GM18520 (cell line): Measurements from ENCODE around the gene PLEKHS1.
"Not testable (repeated sequence)": the region's sequence is repeated elsewhere in the genome, so short reads cannot be mapped to it uniquely, and the experiment has no call there.

Source experiments
- ATAC-seq: cut with Tn5 transposase; IDR thresholded peaks from one replicate; pipeline ENCODE4 v1.9.1; 2021; ENCODE audit not compliant: unreplicated experiment

The PLEKHS1 gene

DNA sequence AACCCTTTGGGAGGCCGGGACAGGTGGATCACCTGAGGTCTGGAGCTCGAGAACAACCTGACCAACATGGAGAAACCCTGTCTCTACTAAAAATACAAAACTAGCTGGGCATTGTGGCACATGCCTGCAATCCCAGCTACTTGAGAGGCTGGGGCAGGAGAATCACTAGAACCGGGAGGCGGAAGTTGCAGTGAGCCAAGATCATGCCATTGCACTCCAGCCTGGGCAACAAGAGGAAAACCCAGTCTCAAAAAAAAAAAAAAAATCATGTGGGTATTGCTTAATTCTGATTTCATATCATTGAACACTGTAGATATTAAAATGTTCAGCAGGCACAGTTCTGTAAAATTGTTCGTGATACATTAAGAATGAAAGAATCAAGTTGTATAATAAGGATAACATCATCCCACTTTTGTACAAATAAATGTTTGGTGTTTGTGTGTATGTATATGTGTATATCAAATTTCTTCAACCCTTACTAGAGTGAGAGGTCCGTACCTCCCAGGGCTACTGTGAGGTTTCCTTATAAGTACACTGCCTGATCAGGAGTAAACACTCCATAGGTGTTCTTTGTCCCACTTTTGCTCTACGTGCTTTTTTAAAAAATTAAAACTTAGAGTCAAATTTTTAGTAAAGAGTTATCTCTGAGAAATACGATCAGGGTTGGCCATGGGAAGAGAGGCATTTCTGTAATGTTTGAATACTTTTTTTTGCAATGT lies 31.7 kb downstream of the PLEKHS1 start:
- no peak for ATAC-seq

GRCh38 chr10:113788604-113789083 lies 37.2 kb downstream of the PLEKHS1 start:
- ATAC-seq = peak; percentile 81

- ATAC-seq = no peak
Measured at GRCh38 chr10:113791691-113792090, 40.2 kb downstream of the PLEKHS1 start.

DNA sequence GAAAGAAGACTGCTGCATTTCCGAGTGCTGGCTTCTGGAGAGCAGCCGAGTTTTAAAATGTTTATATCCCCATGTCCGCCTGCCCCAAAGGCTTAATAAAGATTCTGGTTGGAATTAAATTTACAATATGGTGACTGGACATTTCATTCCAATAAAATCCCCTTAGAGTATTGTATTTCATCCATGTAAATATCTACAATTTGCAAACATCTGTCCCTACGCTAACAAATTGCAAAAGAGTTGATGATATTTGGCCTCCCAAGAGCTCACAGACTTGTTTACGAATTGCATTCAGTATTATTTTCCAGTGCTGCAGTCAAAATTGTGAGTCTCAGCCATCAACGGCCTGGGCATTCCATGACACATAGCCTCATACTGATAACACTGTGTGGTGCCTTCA lies 50.1 kb downstream of the PLEKHS1 start:
- ATAC-seq = no peak

GRCh38 chr10:113802997-113803396 lies 51.5 kb downstream of the PLEKHS1 start:
- ATAC-seq = no peak

DNA sequence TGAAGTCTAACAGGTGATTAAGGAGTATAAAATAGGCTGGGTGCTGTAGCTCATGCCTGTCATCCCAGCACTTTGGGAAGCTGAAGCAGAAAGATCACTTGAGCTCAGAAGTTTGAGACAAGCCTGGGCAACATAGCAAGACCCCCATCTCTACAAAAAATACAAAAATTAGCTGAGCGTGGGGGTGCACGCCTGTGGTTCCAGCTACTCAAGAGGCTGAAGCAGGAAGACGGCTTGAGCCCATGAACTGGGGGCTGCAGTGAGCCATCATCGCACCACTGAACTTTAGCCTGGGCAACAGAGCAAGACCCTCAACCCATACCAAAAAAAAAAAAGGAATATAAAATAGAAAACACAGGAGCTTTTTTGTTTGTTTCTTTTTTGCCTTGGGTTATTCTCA lies 55.0 kb downstream of the PLEKHS1 start:
- ATAC-seq = no peak

GRCh38 chr10:113808168-113808567 lies 56.7 kb downstream of the PLEKHS1 start:
- no peak for ATAC-seq

GRCh38 chr10:113814700-113815099 lies 63.2 kb downstream of the PLEKHS1 start:
- ATAC-seq = not testable (repeated sequence)

- no peak for ATAC-seq
Measured at GRCh38 chr10:113819989-113820388, 68.5 kb downstream of the PLEKHS1 start.

- no peak for ATAC-seq
Measured at GRCh38 chr10:113820507-113820906, 69.0 kb downstream of the PLEKHS1 start.

GRCh38 chr10:113821306-113821705 lies 69.8 kb downstream of the PLEKHS1 start:
- not testable (repeated sequence) for ATAC-seq

GRCh38 chr10:113822174-113822573 lies 70.7 kb downstream of the PLEKHS1 start:
- ATAC-seq = no peak

DNA sequence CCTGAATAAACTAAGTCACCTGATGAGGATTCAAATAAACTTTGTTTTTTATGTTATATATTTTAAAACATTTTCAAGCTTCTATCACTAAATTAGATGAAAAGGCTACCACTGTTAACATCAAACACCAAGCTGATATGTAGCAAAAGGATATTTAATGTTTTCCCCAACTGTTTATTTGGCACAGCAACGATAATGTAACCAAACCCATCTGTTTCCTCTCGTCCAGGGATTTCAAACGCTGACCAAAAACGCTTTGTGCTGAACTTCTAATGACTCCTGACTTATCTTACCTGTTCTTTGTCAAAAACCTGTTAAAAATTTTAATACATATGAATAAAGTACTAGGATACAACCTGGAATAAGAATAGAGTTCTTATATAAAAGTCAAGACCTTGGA lies 71.9 kb downstream of the PLEKHS1 start:
- no peak for ATAC-seq

DNA sequence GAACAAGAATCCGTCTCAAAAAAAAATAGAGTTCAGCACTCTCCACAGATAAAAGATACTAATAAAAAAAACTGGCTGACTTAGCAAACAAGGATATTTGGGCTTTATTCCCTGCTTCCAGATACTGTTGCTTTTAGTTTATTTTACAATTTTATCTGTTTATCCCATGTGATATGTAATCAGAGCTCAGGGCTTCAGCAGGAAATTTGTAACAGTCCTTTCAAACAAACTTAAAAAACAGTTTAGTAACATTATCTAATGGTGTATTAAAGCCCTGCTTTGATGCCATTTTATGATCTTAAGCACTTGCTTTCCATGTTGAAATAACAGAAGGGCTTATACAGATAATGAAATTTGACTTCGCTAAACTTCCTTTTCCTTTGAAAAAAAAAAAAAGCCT lies 74.3 kb downstream of the PLEKHS1 start:
- ATAC-seq = no peak

- ATAC-seq = not testable (repeated sequence)
Measured at GRCh38 chr10:113828567-113828966, 77.1 kb downstream of the PLEKHS1 start.
